Measurements from ENCODE around the gene POU6F1. TPM values are rescaled to one million over a fixed set of nuclear protein-coding genes. Genes with fewer than 3 reads are reported as not detected.

The POU6F1 gene
- total RNA-seq, 1 donor from 2014 or later, result 0.26 TPM

DNA sequence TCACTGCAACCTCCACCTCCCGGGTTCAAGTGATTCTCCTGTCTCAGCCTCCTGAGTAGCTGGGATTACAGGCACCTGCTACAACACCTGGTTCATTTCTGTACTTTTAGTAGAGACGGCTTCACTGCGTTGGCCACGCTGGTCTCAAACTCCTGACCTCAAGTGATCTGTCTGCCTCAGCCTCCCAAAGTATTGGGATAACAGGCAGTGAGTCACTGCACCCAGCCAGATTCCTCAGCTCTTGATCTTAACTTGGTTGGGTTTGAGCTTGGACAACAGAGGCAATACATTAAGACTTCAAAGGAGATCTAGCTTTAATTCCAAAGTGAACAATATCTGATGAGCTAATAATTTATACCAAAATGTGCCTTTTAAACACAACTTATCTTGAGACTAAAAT is 26.4 kb upstream of the POU6F1 start:
- peaks cover 27% of the 10 kb centered on the region for H3K36me3 ChIP-seq (ENCODE audit: control insufficient read depth, insufficient read depth, low read length)

GRCh38 chr12:51242876-51243275 is 25.0 kb upstream of the POU6F1 start:
- Histone ChIP-seq H3K4me3 (ENCODE audit: low read depth, low read length) (no peak overlapping the region), H3K36me3 (ENCODE audit: control insufficient read depth, insufficient read depth, low read length) (peaks cover 27% of the 10 kb centered on the region), H3K27me3 (ENCODE audit: control insufficient read depth, insufficient read depth, low read length) (no peaks in the 10 kb centered on the region)
- no peak for DNase-seq (ENCODE audit: low read depth)
- no peak for FAIRE-seq
- TF ChIP-seq, protein P1, sequence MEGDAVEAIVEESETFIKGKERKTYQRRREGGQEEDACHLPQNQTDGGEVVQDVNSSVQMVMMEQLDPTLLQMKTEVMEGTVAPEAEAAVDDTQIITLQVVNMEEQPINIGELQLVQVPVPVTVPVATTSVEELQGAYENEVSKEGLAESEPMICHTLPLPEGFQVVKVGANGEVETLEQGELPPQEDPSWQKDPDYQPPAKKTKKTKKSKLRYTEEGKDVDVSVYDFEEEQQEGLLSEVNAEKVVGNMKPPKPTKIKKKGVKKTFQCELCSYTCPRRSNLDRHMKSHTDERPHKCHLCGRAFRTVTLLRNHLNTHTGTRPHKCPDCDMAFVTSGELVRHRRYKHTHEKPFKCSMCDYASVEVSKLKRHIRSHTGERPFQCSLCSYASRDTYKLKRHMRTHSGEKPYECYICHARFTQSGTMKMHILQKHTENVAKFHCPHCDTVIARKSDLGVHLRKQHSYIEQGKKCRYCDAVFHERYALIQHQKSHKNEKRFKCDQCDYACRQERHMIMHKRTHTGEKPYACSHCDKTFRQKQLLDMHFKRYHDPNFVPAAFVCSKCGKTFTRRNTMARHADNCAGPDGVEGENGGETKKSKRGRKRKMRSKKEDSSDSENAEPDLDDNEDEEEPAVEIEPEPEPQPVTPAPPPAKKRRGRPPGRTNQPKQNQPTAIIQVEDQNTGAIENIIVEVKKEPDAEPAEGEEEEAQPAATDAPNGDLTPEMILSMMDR (IDR thresholded peaks at IDR 0.05; ENCODE audit: insufficient read depth, low read length, severe bottlenecking), result no peak

More for the DNA sequence above, 26.4 kb upstream of the POU6F1 start:
- DNase-seq (ENCODE audit: low read depth) (no peak), FAIRE-seq (no peak)
- TF ChIP-seq, protein P1 (IDR thresholded peaks at IDR 0.05; ENCODE audit: insufficient read depth, low read length, severe bottlenecking), result no peak
- Histone ChIP-seq H3K4me3 (ENCODE audit: low read depth, low read length) (no peak overlapping the region), H3K27me3 (ENCODE audit: control insufficient read depth, insufficient read depth, low read length) (no peaks in the 10 kb centered on the region)

GRCh38 chr12:51242120-51242519 is 24.3 kb upstream of the POU6F1 start:
- TF ChIP-seq, protein P1 (IDR thresholded peaks at IDR 0.05; ENCODE audit: insufficient read depth, low read length, severe bottlenecking), result no peak
- no peak for FAIRE-seq
- Histone ChIP-seq H3K27me3 (ENCODE audit: control insufficient read depth, insufficient read depth, low read length) (no peaks in the 10 kb centered on the region), H3K4me3 (ENCODE audit: low read depth, low read length) (no peak overlapping the region), H3K36me3 (ENCODE audit: control insufficient read depth, insufficient read depth, low read length) (peaks cover 27% of the 10 kb centered on the region)
- DNase-seq (ENCODE audit: low read depth), result no peak

DNA sequence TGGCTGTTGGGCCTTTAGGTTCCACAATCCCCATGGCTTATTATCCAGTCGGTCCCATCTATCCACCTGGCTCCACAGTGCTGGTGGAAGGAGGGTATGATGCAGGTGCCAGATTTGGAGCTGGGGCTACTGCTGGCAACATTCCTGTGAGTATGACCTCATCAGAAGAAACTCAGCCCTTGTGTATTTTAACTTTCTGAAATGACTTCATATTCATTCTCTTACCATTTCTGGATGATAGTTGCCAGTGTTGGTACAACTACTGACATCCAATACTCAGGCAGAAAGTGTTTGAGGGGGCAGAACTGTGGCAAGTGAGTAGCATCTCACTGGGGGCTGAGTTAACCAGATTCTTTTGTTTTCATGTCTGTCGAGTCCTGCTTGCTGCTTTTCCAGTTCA is 23.1 kb upstream of the POU6F1 start:
- DNase-seq (ENCODE audit: low read depth) (peak; percentile 56), FAIRE-seq (no peak)
- TF ChIP-seq, protein P1 (IDR thresholded peaks at IDR 0.05; ENCODE audit: insufficient read depth, low read length, severe bottlenecking), result no peak
- H3K36me3 ChIP-seq (ENCODE audit: control insufficient read depth, insufficient read depth, low read length), result peaks cover 27% of the 10 kb centered on the region
- H3K4me3 ChIP-seq (ENCODE audit: low read depth, low read length), result no peak overlapping the region
- H3K27me3 ChIP-seq (ENCODE audit: control insufficient read depth, insufficient read depth, low read length), result no peaks in the 10 kb centered on the region

DNA sequence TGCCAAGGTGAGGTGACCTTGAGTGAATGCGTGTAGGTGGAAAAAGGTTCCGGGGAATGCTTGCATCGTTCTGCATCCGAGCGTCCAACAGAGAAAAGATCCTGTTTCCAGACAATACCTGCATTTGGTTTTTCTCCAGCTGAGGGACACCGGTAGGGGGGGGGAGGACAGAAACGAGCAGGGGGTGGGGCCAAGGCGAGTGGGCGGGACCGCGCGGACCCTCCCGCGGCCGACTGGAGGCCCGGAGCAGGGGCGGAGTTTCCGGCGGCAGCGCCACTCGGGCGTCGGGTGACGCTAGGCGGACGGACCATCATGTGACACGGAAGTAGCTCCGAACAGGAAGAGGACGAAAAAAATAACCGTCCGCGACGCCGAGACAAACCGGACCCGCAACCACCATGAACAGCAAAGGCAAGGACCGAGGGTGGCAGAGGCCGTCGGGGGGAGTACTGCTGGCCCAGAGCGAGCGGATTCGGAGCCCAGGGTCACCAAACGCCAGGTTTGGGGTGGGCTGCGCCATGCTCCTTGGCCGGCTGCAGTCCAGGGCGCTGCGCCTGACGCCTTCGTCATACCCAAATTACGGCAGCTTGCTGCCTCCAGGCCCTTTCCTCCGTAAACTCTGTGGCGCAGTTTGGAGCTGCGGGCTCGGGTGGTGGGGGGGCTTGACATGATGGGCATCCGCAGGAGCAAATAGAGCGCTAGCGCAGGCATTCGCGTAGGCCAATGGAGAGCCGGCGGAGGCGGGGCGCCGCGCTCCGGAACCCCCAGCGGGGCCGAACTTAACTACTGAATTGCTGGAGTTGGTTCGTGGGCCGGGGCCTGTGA is 20.9 kb upstream of the POU6F1 start, which contains the start of gene DAZAP2:
Gene DAZAP2 (plus strand): TSS at position 317 of the 825 bp plus-strand sequence. CDS start 82 bp downstream, at position 399.
- H3K4me3 ChIP-seq (ENCODE audit: low read depth, low read length), result peak within 1 kb of the TSS; percentile 98
- FAIRE-seq, result no peak

More for the DNA sequence above, 20.9 kb upstream of the POU6F1 start, which contains the start of gene DAZAP2:
- DNase-seq (ENCODE audit: low read depth), result peak; percentile 87
- H3K36me3 ChIP-seq (ENCODE audit: control insufficient read depth, insufficient read depth, low read length), result peaks cover 20% of the 10 kb centered on the region
- TF ChIP-seq, protein P1 (IDR thresholded peaks at IDR 0.05; ENCODE audit: insufficient read depth, low read length, severe bottlenecking), result peak; percentile 29
- no peaks in the 10 kb centered on the region for H3K27me3 ChIP-seq (ENCODE audit: control insufficient read depth, insufficient read depth, low read length)
